Gastrocnemius medialis (tissue), 4 donors: ENCODE results near the gene ZBTB20.

ENCODE experiments used
- CTCF ChIP-seq, 5 experiments: fragments of 450-650 bp in 3 of 5; fragments of 200-600 bp in 2 of 5; sonication (generic) in 2 of 5; IDR thresholded peaks in 4 of 5; conservative IDR thresholded peaks in 1 of 5; 1 replicate in 4 of 5; 2 replicates in 1 of 5; pipeline ENCODE4 v1.5.1; 2016 to 2019; ENCODE audit warnings: antibody characterized with exemption in 5 of 5, mild to moderate bottlenecking in 3 of 5, moderate library complexity in 3 of 5
- POLR2A ChIP-seq, 2 donors: fragments of 450-650 bp; IDR thresholded peaks; one replicate each; pipeline ENCODE4 v1.6.1; 2017; ENCODE audit warnings: antibody characterized with exemption in 2 of 2, mild to moderate bottlenecking in 2 of 2, moderate library complexity in 2 of 2

GRCh38 chr3:114634635-114635034, 512.5 kb downstream of the ZBTB20 start:
- TF ChIP-seq CTCF (IDR thresholded peaks at IDR 0.05 in 4 of 5, conservative IDR thresholded peaks at IDR 0.05 in 1 of 5) (no peak), POLR2A (IDR thresholded peaks at IDR 0.05) (no peak)
